ENCODE results near the gene ASPSCR1. TPM values are rescaled to one million over a fixed set of nuclear protein-coding genes. Genes with fewer than 3 reads are reported as not detected.

The ASPSCR1 gene
- total and polyA plus RNA-seq, 4 experiments from 2014 or later, result 25.1 to 40.6 (median 38.6) TPM

GRCh38 chr17:81930142-81931125 is 47.0 kb upstream of the ASPSCR1 start:
- POLR2A ChIA-PET (ENCODE audit: partially characterized antibody), result no interaction called here
- Histone ChIP-seq H3K27me3 (ENCODE audit: insufficient read depth, low read length) (peaks cover 10% of the 10 kb centered on the region), H3K4me3 (ENCODE audit: low read length in 2 of 2) (no peak overlapping the region), H3K4me1 (ENCODE audit: insufficient read depth, low read length) (peaks cover 24% of the 10 kb centered on the region), H3K9me3 (ENCODE audit: control insufficient read depth in 1 of 2, low read length in 2 of 2) (no peaks in the 10 kb centered on the region), H3K36me3 (ENCODE audit: insufficient read depth, low read length) (no peaks in the 10 kb centered on the region), H3K27ac (ENCODE audit: low read depth, low read length) (no peak overlapping the region)
- DNase-seq, result no peak
- H3K4me1 Mint-ChIP-seq, result peaks cover 7 to 14% (median 11%) of the 10 kb centered on the region in 4 donors
- H3K27ac Mint-ChIP-seq, result peak overlapping the region in 2 of 7 donors; percentile 42 to 54
- intact Hi-C loops (cut with micrococcal nuclease), result no loop called here
- peaks cover 0 to 9% of the 10 kb centered on the region in 2 donors for H3K27me3 Mint-ChIP-seq
- peak overlapping the region in 2 of 8 donors; percentile 34 to 52 for H3K4me3 Mint-ChIP-seq
- no peaks in the 10 kb centered on the region for H3K9me3 Mint-ChIP-seq
- CTCF ChIA-PET (ENCODE audit: partially characterized antibody), result interaction anchor here (1.2 kb wide), 1 partner anchor 226 kb away, joined by 4 read pairs; no protein-coding TSS in a partner anchor
- no peaks in the 10 kb centered on the region for H3K36me3 Mint-ChIP-seq

GRCh38 chr17:81931189-81931556 is 46.3 kb upstream of the ASPSCR1 start:
- Mint-ChIP-seq H3K27ac (peak overlapping the region in 1 of 7 donors; percentile 54), H3K4me3 (peak overlapping the region in 1 of 8 donors; percentile 52), H3K36me3 (no peaks in the 10 kb centered on the region), H3K27me3 (peaks cover 0 to 9% of the 10 kb centered on the region in 2 donors), H3K9me3 (no peaks in the 10 kb centered on the region), H3K4me1 (peaks cover 3 to 12% (median 7%) of the 10 kb centered on the region in 4 donors)
- Histone ChIP-seq H3K4me3 (ENCODE audit: low read length in 2 of 2) (no peak overlapping the region), H3K27ac (ENCODE audit: low read depth, low read length) (no peak overlapping the region), H3K27me3 (ENCODE audit: insufficient read depth, low read length) (peaks cover 10% of the 10 kb centered on the region), H3K9me3 (ENCODE audit: control insufficient read depth in 1 of 2, low read length in 2 of 2) (no peaks in the 10 kb centered on the region), H3K36me3 (ENCODE audit: insufficient read depth, low read length) (no peaks in the 10 kb centered on the region), H3K4me1 (ENCODE audit: insufficient read depth, low read length) (peaks cover 17% of the 10 kb centered on the region)
- POLR2A ChIA-PET (ENCODE audit: partially characterized antibody), result no interaction called here
- CTCF ChIA-PET (ENCODE audit: partially characterized antibody), result interaction anchor here (1.2 kb wide), 1 partner anchor 227 kb away, joined by 4 read pairs; no protein-coding TSS in a partner anchor
- no peak for DNase-seq
- intact Hi-C loops (cut with micrococcal nuclease), result no loop called here

- Histone ChIP-seq H3K9me3 (ENCODE audit: control insufficient read depth in 1 of 2, low read length in 2 of 2) (no peaks in the 10 kb centered on the region), H3K4me1 (ENCODE audit: insufficient read depth, low read length) (peaks cover 15% of the 10 kb centered on the region), H3K36me3 (ENCODE audit: insufficient read depth, low read length) (no peaks in the 10 kb centered on the region), H3K27me3 (ENCODE audit: insufficient read depth, low read length) (peaks cover 10% of the 10 kb centered on the region), H3K27ac (ENCODE audit: low read depth, low read length) (no peak overlapping the region), H3K4me3 (ENCODE audit: low read length in 2 of 2) (no peak overlapping the region)
- peak overlapping the region in 1 of 7 donors; percentile 64 for H3K27ac Mint-ChIP-seq
- H3K9me3 Mint-ChIP-seq, result no peaks in the 10 kb centered on the region
- H3K27me3 Mint-ChIP-seq, result peaks cover 0 to 9% of the 10 kb centered on the region in 2 donors
- no peak for DNase-seq
- CTCF ChIA-PET (ENCODE audit: partially characterized antibody), result no interaction called here
- H3K4me1 Mint-ChIP-seq, result peaks cover 0 to 10% (median 3%) of the 10 kb centered on the region in 4 donors
- H3K4me3 Mint-ChIP-seq, result no peak overlapping the region
- intact Hi-C loops (cut with micrococcal nuclease), result no loop called here
- POLR2A ChIA-PET (ENCODE audit: partially characterized antibody), result no interaction called here
- H3K36me3 Mint-ChIP-seq, result no peaks in the 10 kb centered on the region
Observed at GRCh38 chr17:81931557-81932332, 45.7 kb upstream of the ASPSCR1 start.

GRCh38 chr17:81932333-81932983 is 45.0 kb upstream of the ASPSCR1 start:
- H3K36me3 ChIP-seq (ENCODE audit: insufficient read depth, low read length), result no peaks in the 10 kb centered on the region
- peaks cover 17% of the 10 kb centered on the region for H3K4me1 ChIP-seq (ENCODE audit: insufficient read depth, low read length)
- intact Hi-C loops (cut with micrococcal nuclease), result no loop called here
- H3K27ac ChIP-seq (ENCODE audit: low read depth, low read length), result no peak overlapping the region
- no peak overlapping the region for H3K4me3 Mint-ChIP-seq
- H3K4me3 ChIP-seq (ENCODE audit: low read length in 2 of 2), result no peak overlapping the region
- H3K27me3 ChIP-seq (ENCODE audit: insufficient read depth, low read length), result peaks cover 10% of the 10 kb centered on the region
- H3K27ac Mint-ChIP-seq, result peak overlapping the region in 1 of 7 donors; percentile 64
- peaks cover 0 to 11% (median 3%) of the 10 kb centered on the region in 4 donors for H3K4me1 Mint-ChIP-seq
- H3K9me3 Mint-ChIP-seq, result no peaks in the 10 kb centered on the region
- CTCF ChIA-PET (ENCODE audit: partially characterized antibody), result no interaction called here
- POLR2A ChIA-PET (ENCODE audit: partially characterized antibody), result no interaction called here
- H3K36me3 Mint-ChIP-seq, result no peaks in the 10 kb centered on the region
- no peak for DNase-seq
- peaks cover 0 to 9% of the 10 kb centered on the region in 2 donors for H3K27me3 Mint-ChIP-seq
- no peaks in the 10 kb centered on the region for H3K9me3 ChIP-seq (ENCODE audit: control insufficient read depth in 1 of 2, low read length in 2 of 2)

GRCh38 chr17:81933178-81933699 is 44.2 kb upstream of the ASPSCR1 start:
- Histone ChIP-seq H3K4me3 (ENCODE audit: low read length in 2 of 2) (no peak overlapping the region), H3K27ac (ENCODE audit: low read depth, low read length) (no peak overlapping the region), H3K4me1 (ENCODE audit: insufficient read depth, low read length) (peaks cover 17% of the 10 kb centered on the region), H3K9me3 (ENCODE audit: control insufficient read depth in 1 of 2, low read length in 2 of 2) (no peaks in the 10 kb centered on the region), H3K27me3 (ENCODE audit: insufficient read depth, low read length) (peaks cover 9% of the 10 kb centered on the region), H3K36me3 (ENCODE audit: insufficient read depth, low read length) (no peaks in the 10 kb centered on the region)
- ChIA-PET CTCF (ENCODE audit: partially characterized antibody) (no interaction called here), POLR2A (ENCODE audit: partially characterized antibody) (no interaction called here)
- no peaks in the 10 kb centered on the region for H3K36me3 Mint-ChIP-seq
- intact Hi-C loops (cut with micrococcal nuclease), result no loop called here
- no peak overlapping the region for H3K4me3 Mint-ChIP-seq
- peaks cover 0 to 9% of the 10 kb centered on the region in 2 donors for H3K27me3 Mint-ChIP-seq
- no peak for DNase-seq
- H3K9me3 Mint-ChIP-seq, result no peaks in the 10 kb centered on the region
- peaks cover 0 to 16% (median 3%) of the 10 kb centered on the region in 4 donors for H3K4me1 Mint-ChIP-seq
- no peak overlapping the region for H3K27ac Mint-ChIP-seq

- CTCF ChIA-PET (ENCODE audit: partially characterized antibody), result no interaction called here
- no peak overlapping the region for H3K4me3 Mint-ChIP-seq
- H3K4me1 ChIP-seq (ENCODE audit: insufficient read depth, low read length), result peaks cover 9% of the 10 kb centered on the region
Observed at GRCh38 chr17:81934098-81934757, 43.2 kb upstream of the ASPSCR1 start.

More at GRCh38 chr17:81934098-81934757, 43.2 kb upstream of the ASPSCR1 start:
- Mint-ChIP-seq H3K27me3 (peaks cover 0 to 9% of the 10 kb centered on the region in 2 donors), H3K4me1 (peaks cover 0 to 16% (median 3%) of the 10 kb centered on the region in 4 donors), H3K36me3 (no peaks in the 10 kb centered on the region), H3K27ac (no peak overlapping the region), H3K9me3 (no peaks in the 10 kb centered on the region)
- H3K9me3 ChIP-seq (ENCODE audit: control insufficient read depth in 1 of 2, low read length in 2 of 2), result no peaks in the 10 kb centered on the region
- intact Hi-C loops (cut with micrococcal nuclease), result no loop called here
- H3K27ac ChIP-seq (ENCODE audit: low read depth, low read length), result no peak overlapping the region
- H3K36me3 ChIP-seq (ENCODE audit: insufficient read depth, low read length), result no peaks in the 10 kb centered on the region
- DNase-seq, result no peak
- H3K27me3 ChIP-seq (ENCODE audit: insufficient read depth, low read length), result peaks cover under 1% of the 10 kb centered on the region
- POLR2A ChIA-PET (ENCODE audit: partially characterized antibody), result interaction anchor here (1.3 kb wide), 1 partner anchor 9 kb away, joined by 3 read pairs; no protein-coding TSS in a partner anchor
- H3K4me3 ChIP-seq (ENCODE audit: low read length in 2 of 2), result no peak overlapping the region
